HG03565 (cell line): ENCODE measurements around the gene GARS1.
"Not testable (repeated sequence)": the region's sequence is repeated elsewhere in the genome, so short reads cannot be mapped to it uniquely, and the experiment has no call there.

Experiments
- ATAC-seq: cut with Tn5 transposase; IDR thresholded peaks from one replicate; pipeline ENCODE4 v1.9.1; 2021; ENCODE audit warnings: mild to moderate bottlenecking, moderate library complexity; ENCODE audit not compliant: unreplicated experiment

Gene GARS1

DNA sequence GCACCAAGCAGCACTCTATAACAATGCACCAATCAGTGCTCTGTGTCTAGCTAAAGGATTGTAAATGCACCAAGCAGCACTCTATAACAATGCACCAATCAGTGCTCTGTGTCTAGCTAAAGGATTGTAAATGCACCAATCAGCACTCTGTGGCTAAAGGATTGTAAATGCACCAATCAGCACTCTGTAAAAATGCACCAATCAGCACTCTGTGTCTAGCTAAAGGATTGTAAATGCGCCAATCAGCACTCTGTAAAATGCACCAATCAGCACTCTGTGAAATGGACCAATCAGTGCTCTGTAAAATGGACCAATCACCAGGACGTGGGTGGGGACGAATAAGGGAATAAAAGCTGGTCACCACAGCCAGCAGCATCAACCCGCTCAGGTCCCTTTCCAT is 24.4 kb upstream of the GARS1 start:
- ATAC-seq: not testable (repeated sequence)

GRCh38 chr7:30572212-30572841 is 22.4 kb upstream of the GARS1 start:
- ATAC-seq: no peak

DNA sequence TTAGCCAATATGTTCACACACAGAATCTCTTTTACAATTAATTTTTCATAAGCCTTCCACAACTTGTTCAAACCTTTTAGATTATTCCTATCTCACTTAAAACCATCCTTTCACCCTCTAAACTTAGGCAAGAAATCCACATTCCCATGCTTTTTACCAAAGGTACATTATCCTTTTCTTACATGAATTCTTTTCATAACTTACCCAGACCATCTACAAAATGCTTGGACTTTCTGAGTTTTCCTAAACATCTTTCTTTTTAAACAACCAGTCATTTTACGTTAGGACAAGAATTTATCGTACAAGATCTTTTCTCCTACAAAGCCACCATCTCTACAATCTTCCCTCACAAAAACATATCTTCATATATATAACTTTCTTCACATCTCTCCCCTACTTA is 18.8 kb upstream of the GARS1 start:
- ATAC-seq: no peak

DNA sequence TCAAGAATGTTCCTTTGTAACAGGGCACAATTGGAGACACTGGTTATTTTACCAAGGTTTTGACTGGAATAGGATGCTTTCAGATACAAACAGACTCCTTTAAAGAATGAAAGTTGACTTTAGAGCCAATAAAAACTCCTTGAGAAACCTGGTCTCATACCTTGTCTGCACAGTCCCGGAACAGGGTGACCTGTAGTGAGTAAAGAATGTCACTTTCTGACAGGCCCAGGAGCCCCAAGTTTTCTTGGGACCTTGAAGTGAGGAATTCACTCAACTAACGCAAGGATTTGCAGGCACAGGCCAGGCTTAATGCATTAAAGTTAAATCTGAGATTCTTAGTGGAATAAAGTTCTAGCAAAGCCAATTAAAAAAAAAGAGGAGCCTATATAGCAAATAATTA is 11.5 kb upstream of the GARS1 start:
- no peak for ATAC-seq

- ATAC-seq: no peak
Measured at GRCh38 chr7:30584415-30584814, 10.3 kb upstream of the GARS1 start.

GRCh38 chr7:30584965-30585364 is 9.7 kb upstream of the GARS1 start:
- ATAC-seq: no peak

- no peak for ATAC-seq
Measured at GRCh38 chr7:30585675-30586074, 9.0 kb upstream of the GARS1 start.

- not testable (repeated sequence) for ATAC-seq
Measured at GRCh38 chr7:30587547-30587946, 7.1 kb upstream of the GARS1 start.

DNA sequence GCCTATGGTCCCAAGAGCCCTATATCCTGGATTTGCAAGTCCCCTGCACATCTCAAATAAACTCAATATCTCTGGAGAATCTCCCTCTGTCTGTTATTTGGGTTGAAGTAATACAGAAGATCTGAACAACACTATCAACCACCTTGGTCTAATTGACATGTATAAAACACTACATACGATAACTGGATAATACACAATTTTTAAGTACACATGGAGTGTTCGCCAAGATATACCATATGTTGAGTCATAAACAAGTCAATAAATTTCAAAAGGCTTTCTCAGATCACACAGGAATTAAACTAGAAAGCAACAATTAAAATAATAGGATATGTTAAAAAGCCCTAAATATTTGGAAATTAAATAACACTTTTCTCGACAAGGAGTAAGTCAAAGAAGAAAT is 5.6 kb upstream of the GARS1 start:
- no peak for ATAC-seq

GRCh38 chr7:30594048-30594539 is 584 bp upstream of the GARS1 start:
- peak; percentile 7 for ATAC-seq

DNA sequence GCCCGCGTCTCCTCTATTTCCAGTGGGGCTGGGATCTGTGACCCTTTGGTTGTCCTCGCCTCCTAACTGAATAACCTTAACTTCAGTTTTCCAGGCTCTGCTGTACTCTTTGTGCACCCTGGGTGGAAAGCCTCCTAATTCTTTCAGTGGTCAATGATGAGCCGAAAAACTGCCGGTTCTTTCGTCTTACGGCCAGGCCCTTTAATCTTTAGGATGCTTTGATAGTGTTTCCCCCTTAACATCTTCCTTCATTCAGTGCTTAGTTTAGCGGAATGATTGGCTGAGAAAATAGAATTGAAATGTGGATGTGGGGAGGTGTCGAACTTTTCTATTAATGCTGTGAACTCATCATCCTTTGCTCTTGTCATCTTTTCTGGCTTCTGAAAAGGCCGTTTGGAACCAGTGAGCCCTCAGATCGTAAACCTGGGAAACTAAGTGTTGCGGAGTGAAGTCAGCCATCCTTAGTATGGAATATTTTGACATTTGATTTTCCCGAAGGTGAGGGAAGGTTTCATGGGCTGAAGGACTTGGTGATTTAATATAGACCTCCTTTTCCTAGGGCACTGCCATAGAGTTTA is 847 bp downstream of the GARS1 start:
- ATAC-seq: no peak

DNA sequence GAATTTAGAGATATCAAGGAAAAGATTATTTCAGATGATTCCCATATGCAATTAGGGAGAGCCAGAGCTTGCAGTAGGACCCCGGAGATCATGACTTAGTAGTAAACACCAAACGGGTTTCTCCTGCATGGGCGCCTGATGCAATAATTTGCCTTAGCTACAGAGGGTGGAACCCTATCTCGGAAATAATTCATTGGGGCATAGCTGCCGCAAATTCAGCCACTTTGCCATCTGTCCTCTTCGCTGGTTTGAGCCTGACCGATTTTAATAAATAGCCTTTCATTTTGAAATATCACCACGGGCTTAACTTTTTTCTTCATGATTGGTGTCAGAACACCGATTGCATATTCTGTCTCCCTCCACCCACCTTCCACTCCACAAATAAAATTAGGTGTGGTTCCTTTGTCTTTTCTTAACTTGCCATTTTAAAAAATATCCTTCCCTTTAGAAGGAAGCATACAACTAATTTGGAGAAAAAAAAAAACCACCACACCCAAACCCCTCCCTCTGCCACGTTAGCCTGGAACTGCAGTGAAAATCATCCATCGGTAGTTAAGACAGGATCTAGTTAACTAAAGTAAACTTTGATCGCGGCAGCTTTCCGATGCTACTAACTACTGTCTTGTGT is 1.4 kb downstream of the GARS1 start:
- no peak for ATAC-seq

GRCh38 chr7:30596721-30597120 is 2.0 kb downstream of the GARS1 start:
- no peak for ATAC-seq

GRCh38 chr7:30598121-30598876 is 3.6 kb downstream of the GARS1 start:
- no peak for ATAC-seq

DNA sequence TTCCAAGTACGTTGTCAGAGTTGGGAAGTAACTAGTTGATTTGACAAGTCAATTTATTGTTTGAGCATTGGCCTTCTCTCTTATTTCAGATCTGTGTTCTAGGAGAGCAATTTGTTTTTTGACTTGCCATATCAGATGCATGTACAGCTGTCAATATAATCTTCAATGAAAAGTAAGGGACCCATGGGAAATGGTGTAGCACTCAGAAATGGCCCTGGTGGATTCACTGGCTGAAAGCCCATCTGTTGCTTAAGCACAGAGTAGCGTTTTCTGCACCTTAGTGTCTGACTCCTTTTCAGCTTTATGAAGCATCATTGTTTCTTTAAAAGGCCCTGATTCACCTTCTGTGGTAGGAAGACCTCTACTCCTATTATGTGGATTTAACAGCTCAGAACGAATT is 10.2 kb downstream of the GARS1 start:
- ATAC-seq: no peak

GRCh38 chr7:30605832-30606231 is 11.2 kb downstream of the GARS1 start:
- ATAC-seq: no peak

- no peak for ATAC-seq
Measured at GRCh38 chr7:30612658-30613265, 18.1 kb downstream of the GARS1 start.

- no peak for ATAC-seq
Measured at GRCh38 chr7:30613366-30614325, 19.0 kb downstream of the GARS1 start.

DNA sequence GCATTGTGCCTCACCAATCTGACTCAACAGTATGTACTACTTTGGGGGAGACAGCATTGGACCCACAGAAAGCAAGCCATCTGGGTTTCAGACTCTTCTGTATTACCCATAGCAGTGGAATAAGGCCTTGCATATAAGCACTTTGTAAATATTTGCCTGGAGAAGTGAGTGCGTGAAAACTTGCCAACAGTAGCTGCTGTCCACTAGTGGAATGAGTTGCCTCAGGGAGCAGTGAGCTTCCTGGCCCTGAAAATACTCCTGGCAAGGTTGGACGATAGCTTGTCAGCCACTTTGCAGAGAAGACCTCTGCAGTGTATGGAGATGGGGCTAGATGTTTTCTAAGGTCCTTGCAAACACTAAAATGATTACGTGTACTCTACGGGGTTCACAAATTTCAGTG is 21.6 kb downstream of the GARS1 start:
- no peak for ATAC-seq

- no peak for ATAC-seq
Measured at GRCh38 chr7:30617359-30617758, 22.7 kb downstream of the GARS1 start.
